ENCODE results near the gene WWTR1. TPM values are rescaled to one million over a fixed set of nuclear protein-coding genes. Genes with fewer than 3 reads are reported as not detected.

The WWTR1 gene
- total and polyA plus RNA-seq, 2 donors (not counting 3 experiments of a cell fraction or from before 2014, with no cell fraction given), result 210 to 341 TPM

DNA sequence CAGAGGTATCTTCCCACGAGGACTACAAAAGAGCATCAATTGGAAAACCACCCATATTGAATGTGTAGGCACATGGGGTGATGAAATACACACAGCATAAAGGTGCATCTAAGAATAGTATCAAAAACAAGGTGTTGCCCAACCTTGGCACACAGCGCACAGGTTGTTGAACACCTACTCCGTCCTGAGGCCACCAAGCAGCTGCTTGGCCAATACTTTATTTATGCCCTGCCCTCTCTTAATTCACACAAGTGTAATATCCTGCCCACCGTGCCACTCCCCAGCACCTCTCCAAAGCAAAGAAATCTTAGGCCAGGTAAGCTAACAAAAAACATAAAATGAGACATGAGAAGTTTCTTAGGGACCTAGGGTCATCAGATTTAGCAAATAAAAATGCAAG lies 31.2 kb downstream of the WWTR1 start:
- dilution Hi-C loops (cut with MboI; ENCODE audit: extremely low pct_ligation_motif_present, low sequenced_read_pairs), result no loop called here
- no peak overlapping the region for H3K9ac ChIP-seq (replicated peaks; ENCODE audit: extremely low read depth, insufficient read depth, low read length)
- ChIA-PET CTCF (no interaction called here), POLR2A (no interaction called here)
- no peaks in the 10 kb centered on the region for H3K9me3 ChIP-seq (replicated peaks; ENCODE audit: control insufficient read depth, insufficient read depth, low read length)
- DNase-seq (ENCODE audit: low read depth, low spot score) (no peak), FAIRE-seq (no peak)
- no peak overlapping the region for H2AFZ ChIP-seq (ENCODE audit: low read depth, low read length)
- no TSS peak for BruUV-seq (replicated peaks)
- intact Hi-C loops (cut with micrococcal nuclease), result no loop called here
- H3K4me2 ChIP-seq (ENCODE audit: insufficient read depth, low read length), result peak overlapping the region; percentile 50
- TF ChIP-seq EZH2 (IDR thresholded peaks at IDR 0.05; ENCODE audit: borderline replicate concordance, low read depth, low read length, severe bottlenecking) (no peak), POLR2A (IDR thresholded peaks at IDR 0.05; ENCODE audit: low read depth, low read length) (no peak), MYC (IDR thresholded peaks at IDR 0.05; ENCODE audit: low read depth, low read length) (no peak), POLR2AphosphoS5 (IDR thresholded peaks at IDR 0.05; ENCODE audit: insufficient read depth, low read depth, low read length) (no peak), JUN (IDR thresholded peaks at IDR 0.05; ENCODE audit: borderline replicate concordance, insufficient read depth, insufficient read length, low read depth) (no peak), FOS (IDR thresholded peaks at IDR 0.05; ENCODE audit: borderline replicate concordance, insufficient read depth, low read length) (no peak), GATA2 (IDR thresholded peaks at IDR 0.05; ENCODE audit: insufficient read depth, insufficient read length, low read depth, low read length) (no peak)
- TF ChIP-seq, protein P1, sequence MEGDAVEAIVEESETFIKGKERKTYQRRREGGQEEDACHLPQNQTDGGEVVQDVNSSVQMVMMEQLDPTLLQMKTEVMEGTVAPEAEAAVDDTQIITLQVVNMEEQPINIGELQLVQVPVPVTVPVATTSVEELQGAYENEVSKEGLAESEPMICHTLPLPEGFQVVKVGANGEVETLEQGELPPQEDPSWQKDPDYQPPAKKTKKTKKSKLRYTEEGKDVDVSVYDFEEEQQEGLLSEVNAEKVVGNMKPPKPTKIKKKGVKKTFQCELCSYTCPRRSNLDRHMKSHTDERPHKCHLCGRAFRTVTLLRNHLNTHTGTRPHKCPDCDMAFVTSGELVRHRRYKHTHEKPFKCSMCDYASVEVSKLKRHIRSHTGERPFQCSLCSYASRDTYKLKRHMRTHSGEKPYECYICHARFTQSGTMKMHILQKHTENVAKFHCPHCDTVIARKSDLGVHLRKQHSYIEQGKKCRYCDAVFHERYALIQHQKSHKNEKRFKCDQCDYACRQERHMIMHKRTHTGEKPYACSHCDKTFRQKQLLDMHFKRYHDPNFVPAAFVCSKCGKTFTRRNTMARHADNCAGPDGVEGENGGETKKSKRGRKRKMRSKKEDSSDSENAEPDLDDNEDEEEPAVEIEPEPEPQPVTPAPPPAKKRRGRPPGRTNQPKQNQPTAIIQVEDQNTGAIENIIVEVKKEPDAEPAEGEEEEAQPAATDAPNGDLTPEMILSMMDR (IDR thresholded peaks at IDR 0.05; ENCODE audit: extremely low read depth in 1 of 2, insufficient read depth in 1 of 2, low read depth in 1 of 2, low read length in 2 of 2), result no peak
- TF ChIP-seq, protein P2, sequence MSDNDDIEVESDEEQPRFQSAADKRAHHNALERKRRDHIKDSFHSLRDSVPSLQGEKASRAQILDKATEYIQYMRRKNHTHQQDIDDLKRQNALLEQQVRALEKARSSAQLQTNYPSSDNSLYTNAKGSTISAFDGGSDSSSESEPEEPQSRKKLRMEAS (IDR thresholded peaks at IDR 0.05; ENCODE audit: insufficient read depth, insufficient read length), result no peak
- no peaks in the 10 kb centered on the region for H3K27me3 ChIP-seq (ENCODE audit: control insufficient read depth in 2 of 2, insufficient read depth in 2 of 2, low read length in 2 of 2)
- peaks cover 3% of the 10 kb centered on the region for H4K20me1 ChIP-seq (replicated peaks; ENCODE audit: control insufficient read depth, extremely low read depth, insufficient read depth, low read length)
- peaks cover 97% of the 10 kb centered on the region for H3K79me2 ChIP-seq (ENCODE audit: control insufficient read depth, insufficient read depth, low read length)
- H3K27ac ChIP-seq (ENCODE audit: insufficient read depth, low read depth, low read length), result peak overlapping the region; percentile 10
- H3K4me1 ChIP-seq (ENCODE audit: control insufficient read depth, extremely low read depth, insufficient read depth, low read length), result peaks cover 53% of the 10 kb centered on the region
- H3K9me1 ChIP-seq (replicated peaks; ENCODE audit: control insufficient read depth, extremely low read depth, insufficient read depth, low read length), result no peaks in the 10 kb centered on the region
- H3K4me3 ChIP-seq (replicated peaks in 1 of 3; ENCODE audit: insufficient read depth in 1 of 3, low read depth in 1 of 3, low read length in 3 of 3), result no peak overlapping the region
- peaks cover 9 to 12% of the 10 kb centered on the region in 2 experiments for H3K36me3 ChIP-seq (ENCODE audit: control insufficient read depth in 2 of 2, extremely low read depth in 1 of 2, insufficient read depth in 2 of 2, low read length in 2 of 2)
